Endothelial cell of hepatic sinusoid (primary cell): ENCODE measurements around the gene ATP8A2.

Experiments
- in situ Hi-C: cut with HindIII; loops from 2 replicates; pipeline ENCODE4 v1.10.0; 2017; ENCODE audit warnings: low sequenced_read_pairs

The ATP8A2 gene

DNA sequence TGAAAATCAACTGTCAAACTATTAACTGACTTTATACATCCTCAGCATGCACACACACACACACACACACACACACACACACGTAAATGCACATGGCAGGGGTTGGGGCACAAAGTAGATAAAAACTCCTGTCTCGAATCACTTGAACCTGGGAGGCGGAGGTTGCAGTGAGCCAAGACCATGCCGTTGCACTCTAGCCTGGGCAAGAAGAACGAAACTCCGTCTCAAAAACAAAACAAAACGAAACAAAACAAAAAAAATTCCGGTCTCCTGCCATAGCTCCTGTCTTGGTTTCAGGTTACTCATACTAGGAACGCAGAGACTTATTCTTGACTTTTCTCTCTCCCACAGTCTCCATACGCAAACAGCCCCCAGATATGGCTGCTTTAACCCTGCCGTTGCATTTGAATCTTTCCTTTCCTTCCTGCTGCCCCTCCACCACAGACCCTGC is 531.1 kb downstream of the ATP8A2 start:
- in situ Hi-C loops, result no loop called here

DNA sequence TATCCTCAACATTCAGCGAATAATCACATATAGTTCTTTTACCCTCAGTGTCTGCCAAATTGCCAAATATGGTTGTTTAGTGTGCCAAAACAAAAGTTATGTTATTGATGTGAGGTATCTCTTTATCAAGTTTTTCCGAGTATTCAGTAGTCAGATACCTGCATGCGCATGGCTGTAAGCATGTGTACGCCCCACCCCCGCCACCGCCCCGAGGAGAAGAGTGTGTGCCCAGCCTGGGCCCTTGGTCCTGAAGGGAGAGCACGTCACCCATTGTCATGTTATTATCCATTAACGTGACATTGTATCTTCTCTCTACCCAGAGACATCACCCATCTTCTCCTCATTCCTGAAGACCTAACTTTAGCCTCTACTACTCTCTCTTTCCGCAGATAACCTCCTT is 533.1 kb downstream of the ATP8A2 start:
- in situ Hi-C loops, result no loop called here

DNA sequence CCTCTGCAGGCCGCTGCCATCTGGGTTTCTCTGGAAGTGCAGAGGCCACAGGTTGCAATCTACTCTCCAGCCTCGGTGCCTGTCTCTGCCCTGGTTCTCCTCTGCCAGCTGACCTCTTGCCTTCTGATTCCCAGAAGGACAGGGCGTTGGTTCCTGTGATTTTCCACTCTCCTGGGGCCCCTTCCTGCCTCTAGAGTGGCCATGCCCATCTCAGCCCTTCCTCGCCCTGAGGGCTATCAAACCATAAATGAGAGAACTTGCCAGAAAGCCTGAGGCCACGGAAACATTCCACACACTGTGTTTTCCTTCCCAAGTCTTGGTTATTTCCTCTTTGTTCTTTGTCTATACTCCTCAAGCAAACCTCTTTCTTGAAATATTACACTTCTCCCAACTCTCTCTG is 533.8 kb downstream of the ATP8A2 start:
- in situ Hi-C loops, result no loop called here

DNA sequence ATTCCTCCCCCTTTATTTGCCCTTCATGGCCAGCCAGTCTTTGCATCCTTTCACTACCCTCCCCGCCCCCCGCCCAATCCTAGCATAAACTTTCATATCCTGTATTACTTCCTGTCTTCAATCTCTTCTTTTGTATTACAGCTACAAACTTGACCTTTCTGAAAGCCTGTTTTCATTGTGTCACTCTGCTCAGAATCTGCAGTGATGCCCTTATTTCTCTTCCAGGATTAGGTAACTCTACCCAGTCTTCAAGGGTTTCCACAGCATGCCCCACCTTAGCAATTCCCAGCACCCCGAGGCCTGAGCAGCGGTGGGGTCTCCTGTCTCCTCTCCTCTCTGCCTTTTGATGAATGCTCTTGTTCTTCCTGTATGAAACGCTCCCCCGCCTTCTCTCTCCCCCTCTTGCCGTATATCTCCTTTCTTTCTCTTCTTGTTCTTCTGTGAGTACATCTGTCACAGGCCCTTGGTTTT is 534.5 kb downstream of the ATP8A2 start:
- in situ Hi-C loops, result no loop called here

DNA sequence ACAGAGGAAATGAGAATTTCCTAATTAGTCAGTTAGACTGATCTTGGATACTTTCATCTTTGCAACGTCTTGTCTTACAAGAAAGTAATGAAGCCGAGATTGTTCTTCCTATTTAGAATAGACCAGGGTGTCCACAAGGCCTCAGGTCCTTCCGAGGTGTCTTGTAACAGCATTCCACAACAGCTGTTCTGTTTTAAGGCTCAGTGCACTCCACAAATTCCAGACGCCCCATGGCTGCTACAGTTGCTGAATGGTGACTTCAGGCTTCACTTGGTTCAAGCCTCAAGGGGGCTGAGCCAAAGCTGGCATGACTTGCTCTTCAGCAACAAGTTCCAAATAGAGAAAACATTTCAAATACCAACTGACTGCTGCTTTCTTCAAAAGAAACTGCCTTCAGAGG is 536.6 kb downstream of the ATP8A2 start:
- in situ Hi-C loops, result no loop called here

DNA sequence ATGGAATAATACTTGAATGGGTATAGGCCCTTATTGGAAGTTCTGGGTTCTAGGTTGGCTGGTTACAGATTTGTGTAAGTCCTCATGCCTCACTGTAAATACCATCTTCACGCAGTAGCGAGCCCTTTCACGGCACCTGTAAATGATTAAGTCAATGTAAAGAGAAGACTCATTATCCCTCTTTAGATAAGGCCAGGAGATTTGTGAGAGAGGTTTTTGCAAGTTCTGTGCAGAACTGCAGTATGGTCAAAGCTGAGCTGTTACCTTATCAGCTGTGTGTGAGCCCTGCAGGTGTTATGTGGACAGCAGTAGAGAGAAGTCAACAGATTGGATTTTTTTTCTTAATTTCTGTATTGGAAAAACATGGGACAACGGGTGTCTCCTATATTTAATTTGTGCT is 538.5 kb downstream of the ATP8A2 start:
- in situ Hi-C loops, result no loop called here

DNA sequence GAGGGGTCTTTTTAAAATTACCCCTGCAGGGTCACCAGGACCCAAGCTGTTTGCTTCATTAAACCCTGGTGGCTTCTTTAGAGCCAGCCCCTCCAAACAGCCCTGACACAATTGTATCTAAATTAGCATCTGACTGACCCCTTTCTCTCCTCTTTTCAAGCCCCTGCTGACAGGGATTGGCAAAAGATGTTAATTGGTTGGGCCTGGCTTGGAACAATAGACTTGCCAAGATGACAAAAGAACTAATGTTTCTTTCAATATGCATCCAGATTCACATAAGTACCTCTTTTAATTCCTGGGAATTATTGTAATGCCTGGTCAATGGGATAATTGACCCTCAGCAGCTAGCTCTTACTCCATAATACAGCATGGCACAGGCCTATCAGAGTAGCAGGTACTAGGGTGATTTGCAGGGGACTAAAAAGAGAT is 539.2 kb downstream of the ATP8A2 start:
- in situ Hi-C loops, result no loop called here

DNA sequence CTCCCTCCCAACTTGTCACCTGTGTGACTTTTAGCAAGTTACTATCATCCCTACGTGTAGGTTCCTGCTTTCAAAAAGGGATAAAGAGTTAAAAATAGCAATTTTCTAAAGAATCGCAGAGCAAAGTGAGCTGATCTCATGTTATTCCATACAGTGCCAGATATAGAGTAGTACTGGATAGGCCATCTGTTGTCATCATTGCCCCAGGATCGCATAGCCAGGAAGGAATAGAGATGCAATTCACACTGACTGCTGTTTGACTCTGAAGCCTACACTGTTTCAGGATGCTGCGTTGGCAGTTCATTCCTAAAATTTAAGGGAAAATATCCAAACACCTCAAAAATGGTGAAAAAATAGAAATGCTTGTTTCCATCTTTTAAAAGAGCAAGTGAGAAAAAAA is 541.2 kb downstream of the ATP8A2 start:
- in situ Hi-C loops, result no loop called here

DNA sequence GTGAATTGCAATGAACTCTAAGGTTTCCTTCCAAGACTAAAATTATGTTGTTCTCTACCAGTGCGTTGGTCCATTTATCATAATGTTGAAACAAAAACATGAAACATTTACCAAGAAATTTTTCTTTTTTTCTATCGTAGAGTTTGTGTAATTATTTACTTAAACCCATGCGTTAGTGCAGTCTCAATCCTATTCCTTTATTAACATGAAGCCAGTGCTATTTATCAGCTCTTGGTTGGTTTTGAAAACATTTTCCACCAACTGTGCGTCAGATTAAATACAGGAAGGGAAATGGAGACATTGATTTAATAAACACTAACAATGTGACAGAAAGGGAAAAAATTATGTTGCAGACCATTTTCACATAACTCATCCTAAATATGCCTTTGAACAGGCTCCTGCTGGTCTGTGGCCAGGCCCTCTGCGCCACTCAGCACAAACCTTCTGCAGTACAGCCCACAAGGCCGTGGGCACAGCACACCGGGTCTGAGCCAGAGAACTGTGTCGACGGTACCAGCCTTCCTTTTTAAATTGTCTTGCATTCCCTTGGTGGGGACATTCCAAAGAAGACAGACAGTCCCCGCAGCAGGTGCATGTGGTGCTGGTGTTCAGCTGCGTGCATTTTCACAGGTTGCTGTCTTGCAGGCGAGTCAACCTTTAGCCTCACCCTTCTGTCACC is 544.2 kb downstream of the ATP8A2 start:
- in situ Hi-C loops, result no loop called here

DNA sequence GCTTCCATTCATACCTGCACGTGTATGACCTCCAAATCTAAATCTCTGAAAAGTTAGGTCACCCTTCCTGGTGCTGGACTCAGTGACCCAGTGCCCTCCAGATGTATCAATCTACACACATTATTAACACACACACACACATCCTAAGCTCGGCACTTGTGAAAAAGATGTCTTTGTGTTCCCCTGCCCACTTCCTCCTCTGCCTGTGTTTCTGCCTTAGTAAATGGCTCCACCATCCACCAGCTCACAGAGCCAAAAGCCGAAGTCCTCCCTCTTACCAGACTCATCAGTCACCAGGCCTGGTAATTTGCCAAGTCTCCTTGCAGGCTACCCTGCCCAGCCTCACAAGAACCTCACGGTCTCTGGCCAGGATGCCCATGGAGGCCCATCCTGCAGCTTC is 548.5 kb downstream of the ATP8A2 start:
- in situ Hi-C loops, result no loop called here

DNA sequence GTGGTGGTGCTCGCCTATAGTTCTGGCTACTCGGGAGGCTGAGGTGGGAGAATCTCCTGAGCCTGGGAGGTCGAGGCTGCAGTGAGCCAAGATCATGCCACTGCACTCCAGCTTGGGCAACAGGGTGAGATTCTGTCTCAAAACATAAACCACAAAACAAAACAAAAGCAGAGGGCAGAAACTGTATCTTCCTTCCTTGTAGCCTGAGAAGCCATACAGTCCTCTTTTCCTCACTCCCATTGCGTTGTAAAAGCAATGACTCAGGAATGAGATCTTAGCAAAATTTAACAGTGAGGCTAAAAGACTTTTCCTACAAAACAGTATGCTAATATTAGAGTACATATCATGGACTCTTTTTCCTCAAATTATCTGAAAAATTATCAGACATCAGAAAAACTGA is 549.2 kb downstream of the ATP8A2 start:
- in situ Hi-C loops, result no loop called here

DNA sequence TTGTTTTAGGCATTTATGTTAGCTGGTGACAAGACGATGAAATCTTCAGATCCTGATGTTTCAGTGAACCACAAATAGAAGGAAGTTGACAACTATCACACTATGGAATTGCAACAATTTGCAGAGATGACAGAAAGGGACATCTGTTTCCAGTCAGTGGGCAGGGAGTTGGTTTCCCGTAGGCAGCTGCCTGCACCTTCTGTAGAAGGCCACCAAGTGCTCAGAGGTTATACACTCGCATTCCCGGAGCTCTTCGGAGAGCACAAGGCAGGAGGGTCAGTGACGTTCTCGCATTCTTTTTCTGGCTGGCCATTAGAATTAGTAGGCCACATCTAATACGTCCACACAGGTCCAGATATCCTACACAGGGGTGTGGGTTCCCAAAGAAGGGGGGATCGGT is 550.6 kb downstream of the ATP8A2 start:
- in situ Hi-C loops, result no loop called here

DNA sequence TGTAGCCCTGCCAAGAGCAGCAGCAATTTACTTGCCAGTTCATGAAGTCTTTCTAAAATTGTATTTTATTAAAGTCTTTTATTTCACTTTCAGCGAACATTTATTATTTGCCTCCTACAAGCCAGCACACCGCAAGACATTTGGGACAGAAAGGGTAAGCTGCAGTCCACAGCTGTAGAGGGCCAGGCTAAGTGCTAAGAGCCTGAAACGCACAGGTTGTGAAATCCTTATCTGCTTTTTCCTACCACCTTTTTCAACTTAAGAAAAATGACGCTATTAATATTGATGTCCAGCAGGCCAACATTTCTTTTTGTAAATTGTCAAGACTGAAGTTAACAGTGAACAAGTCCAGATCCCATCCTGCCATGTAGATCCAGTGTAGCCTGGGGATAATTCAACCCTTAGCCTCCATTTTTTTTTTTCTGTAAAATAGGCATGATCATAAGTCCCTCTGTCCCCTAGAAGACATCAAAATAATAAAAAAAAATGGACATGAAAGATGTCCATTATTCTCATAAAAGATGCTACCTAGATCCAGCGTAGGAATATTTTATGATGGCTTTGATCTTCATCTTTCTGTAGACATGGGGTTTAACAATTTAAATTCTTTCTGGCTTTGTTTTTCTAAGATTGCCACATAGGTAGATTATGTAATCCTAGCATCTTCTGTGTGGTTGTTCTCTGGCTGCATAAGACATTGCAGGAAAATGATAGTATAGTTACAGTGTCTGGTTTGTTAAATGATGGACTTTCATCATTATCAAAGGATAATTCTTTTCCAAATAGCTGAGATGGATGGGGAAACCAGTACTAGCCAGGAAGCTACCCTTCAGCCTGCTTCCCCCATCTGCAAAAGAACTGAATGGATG is 551.7 kb downstream of the ATP8A2 start:
- in situ Hi-C loops, result no loop called here

DNA sequence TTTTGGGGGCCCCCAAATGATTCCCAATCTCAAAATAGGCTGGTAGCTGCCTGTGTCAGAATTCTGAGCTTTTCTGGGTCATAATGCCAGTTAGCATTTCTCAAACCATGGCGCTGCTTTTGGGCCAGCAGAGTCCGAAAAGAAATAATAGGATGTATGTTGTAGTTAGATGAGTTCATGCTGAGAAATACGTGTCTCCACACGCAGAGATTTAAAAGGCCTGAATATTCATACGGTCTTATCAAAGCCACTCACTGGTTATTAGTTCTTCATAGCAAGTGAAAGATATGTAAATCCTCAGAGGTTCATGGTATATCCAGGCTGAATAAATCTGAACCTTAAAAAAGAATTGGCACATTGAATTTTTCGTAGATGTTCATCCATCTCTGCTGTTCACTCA is 555.6 kb downstream of the ATP8A2 start:
- in situ Hi-C loops, result no loop called here

DNA sequence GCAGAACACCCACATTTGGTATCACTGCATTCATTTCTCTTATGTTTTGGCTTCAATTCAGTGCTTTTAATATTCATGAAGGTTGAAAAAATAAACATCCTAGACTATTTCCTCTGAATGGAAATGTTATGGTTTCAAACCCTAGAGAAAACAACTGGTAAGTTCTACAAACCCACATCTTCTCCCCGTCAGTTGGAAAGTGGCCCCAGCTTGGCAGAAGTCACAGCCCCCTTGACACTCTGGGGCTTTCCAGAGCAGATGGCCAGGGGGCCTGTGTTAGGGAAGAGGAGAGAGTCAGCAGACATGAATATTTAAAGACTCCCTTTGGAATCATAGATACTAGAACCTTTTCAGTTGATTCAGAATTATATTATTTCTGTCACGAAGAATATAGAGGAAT is 556.2 kb downstream of the ATP8A2 start:
- in situ Hi-C loops, result no loop called here

DNA sequence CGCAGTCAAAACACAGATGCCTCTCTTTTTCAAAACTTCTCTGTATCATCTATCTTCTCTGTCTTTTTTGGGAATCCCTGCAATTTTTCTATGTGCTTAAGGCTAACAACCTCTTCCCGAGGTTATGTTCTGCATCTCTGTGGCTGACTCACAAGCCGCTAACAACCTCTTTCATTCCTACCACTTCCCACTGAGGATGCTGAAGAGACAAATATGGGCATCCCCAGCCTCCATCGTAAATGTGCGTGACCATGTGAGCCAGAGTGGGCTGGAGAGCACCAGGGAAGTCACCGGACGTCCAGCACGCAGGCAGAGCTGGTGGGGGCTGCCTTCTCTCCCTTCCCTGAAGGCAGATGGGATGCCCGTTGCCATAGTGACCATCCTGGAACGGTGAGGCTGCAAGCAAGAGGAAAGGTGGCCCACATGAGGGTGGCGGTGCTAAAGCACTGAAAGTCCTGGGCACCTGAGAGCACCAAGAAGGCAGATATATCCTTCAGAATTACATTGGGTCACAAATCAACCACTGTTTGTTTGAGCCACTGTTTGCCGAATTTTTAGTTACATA is 557.2 kb downstream of the ATP8A2 start:
- in situ Hi-C loops, result no loop called here

DNA sequence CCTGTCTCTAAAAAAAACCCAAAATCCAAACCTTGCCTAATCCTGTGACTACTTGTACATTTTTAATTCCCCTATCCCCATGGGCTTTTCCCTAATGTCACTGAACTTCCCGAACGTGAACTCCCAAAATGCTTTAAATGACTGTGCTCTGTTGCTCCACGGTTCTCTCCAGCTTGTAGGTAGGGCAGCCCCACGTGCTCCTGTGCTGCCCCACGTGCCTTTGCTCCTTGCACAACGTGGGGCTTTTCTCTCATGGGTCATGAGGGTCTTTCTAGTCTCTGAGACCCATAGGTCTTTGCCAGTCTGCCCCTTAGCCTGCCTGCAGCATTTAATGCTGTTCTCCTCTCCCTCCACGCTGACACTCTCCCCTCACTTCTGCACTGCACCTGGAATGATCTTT is 558.0 kb downstream of the ATP8A2 start:
- in situ Hi-C loops, result no loop called here

DNA sequence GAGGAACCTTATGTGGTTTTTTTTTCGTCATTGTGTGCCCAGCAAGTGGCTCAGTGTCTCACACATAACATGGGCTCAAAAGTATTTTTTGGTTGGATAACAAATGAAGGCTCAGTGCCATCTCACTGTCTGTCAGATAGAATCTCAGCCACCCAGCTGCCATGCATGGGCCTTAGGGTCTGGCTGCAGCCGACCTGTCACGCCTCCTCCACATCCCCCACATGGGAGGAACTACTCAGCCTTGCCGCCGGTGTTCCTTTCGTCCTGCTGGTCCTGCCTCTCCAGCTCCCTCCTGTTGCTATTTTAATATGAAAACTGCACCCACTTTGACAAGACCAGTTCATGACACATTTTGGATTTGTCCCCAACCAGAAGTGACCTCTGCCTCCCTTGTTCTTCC is 558.9 kb downstream of the ATP8A2 start:
- in situ Hi-C loops, result no loop called here

DNA sequence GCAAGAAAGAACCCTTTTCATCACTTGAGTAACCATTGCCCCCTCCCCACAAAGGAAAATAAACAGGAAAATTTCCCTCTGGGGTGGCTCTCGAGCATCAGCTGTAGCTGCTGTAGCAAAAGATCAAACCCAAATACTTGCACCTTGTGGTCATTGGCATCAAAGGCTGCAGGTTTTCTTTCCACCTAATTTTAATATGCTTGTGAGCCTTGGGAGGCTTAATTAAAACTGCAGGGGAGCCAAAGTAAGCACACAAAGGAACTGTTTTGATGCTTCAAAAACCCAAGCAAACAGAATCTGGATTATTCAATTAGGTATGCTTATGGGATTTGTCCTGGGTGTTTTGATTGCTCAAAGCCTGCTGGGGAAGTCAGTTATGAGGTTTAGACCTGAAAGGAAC is 560.6 kb downstream of the ATP8A2 start:
- in situ Hi-C loops, result no loop called here

DNA sequence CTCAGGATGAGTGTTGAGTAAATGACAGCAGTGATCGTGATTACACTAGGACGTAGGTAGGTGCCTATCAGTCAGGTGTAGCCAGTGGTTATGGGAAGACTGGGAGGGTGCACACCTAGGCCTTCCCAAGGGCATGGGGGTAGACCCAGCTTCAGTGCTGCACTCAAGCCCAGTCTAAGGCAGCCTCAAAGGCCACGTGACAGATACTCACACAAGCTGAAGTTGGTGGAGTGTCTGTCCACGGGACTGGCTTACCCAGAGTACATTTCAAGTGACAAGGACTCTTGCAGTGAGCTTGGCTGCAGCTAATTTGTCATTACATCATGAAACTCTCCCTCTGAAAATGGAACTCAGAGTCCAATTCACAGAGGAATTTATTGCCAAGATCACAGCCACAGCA is 561.7 kb downstream of the ATP8A2 start:
- in situ Hi-C loops, result no loop called here

DNA sequence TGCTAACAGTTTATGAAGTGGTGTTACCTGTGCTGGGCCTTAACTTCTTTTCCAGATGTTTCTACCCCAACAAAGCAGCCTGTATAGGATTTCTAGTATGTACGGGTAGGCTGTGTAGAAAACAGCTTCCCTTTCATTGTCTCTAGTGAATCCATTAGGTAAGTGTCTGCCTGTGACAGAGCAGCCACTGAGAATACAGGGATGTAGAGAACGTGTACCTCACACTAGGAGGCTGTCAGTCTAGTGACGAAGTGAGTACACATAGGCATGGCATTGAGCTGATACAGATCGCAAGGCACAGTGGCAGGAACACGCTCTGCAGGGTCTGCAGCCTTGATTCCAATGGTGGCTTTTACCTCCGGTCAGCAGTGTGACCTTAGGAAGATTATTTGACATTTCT is 562.4 kb downstream of the ATP8A2 start:
- in situ Hi-C loops, result no loop called here
